CD4-positive, alpha-beta T cell treated with Interleukin-17A for 1 hour (primary cell): ENCODE data around the gene PTPRM.

Experiments used
- DNase-seq: peaks from one replicate; pipeline ENCODE4 v3.0.0-alpha.2; 2020

PTPRM gene

DNA sequence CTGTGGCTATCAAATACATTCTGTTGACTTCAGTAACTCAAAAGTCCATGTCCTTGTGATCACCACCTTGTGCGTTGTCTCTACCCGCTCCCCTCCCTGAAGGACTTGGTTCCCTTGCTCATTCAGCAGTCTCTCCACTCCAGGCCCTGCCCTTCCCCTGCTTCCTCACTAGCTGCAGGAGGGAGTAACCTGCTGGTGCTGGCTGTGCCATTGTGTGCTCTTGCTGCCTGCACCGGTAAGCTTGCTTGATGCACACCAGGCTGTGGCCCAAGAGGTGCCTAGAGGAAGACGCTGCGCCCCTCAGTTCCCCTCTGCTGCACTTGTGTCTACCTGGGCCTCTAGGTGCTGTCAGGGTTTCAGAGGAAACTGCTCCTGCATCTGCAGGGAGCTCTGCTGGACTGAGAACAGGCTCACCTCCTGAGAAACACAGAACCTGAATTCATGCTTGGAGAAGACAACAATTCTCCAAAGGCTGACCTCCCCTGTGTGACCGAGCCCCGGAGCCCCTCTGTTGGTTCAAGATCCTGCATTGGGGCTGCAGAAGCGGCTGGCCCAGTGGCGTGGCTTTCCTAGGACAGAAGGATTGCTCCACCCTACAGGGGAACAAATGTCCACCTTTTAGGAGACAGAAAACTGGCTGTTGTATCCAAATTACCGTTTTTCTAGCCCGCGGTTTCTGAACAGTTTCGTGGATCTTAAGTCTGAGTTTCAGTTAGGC, 33.6 kb downstream of the PTPRM start:
- DNase-seq = no peak

DNA sequence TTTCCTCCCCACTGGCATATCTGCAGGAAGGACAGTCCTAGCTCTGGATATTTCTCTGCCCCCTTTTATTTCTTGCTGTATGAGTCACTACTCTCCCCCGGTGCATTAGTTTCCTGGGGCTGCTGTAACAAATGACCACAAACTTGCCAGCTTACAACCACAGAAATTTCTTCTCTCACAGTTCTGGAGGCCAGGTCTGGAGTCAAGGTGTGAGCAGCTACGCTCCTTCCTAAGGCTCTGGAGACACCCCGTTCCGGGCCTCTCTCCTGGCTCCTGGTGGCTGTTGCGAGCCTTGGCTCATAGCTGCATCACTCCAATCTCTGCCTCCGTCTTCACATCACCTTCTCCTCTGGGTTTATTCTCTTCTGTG, 34.1 kb downstream of the PTPRM start:
- DNase-seq = no peak

DNA sequence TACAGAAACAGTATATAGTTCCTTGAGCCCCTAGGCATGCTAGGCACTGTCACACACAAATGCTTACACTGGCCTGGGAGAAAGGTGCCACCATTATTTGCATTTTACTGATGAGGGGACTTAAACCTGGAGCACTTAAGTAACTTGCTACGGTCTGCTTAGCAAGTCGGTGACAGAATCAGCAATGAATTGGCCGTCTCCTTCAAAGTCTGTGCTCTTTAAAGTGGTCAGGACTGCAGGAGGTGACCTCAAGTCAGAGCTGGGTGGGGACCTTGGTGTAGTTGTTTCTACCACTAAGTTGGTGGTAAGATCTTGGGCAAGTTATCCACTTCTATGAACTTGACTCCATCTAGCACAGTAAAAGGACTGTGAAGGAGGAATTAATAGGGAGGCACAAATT, 34.8 kb downstream of the PTPRM start:
- DNase-seq = no peak

GRCh38 chr18:7603259-7604000, 36.3 kb downstream of the PTPRM start:
- no peak for DNase-seq

- no peak for DNase-seq
Measured at GRCh38 chr18:7604361-7604760, 37.2 kb downstream of the PTPRM start.

GRCh38 chr18:7605705-7606104, 38.6 kb downstream of the PTPRM start:
- DNase-seq = no peak

DNA sequence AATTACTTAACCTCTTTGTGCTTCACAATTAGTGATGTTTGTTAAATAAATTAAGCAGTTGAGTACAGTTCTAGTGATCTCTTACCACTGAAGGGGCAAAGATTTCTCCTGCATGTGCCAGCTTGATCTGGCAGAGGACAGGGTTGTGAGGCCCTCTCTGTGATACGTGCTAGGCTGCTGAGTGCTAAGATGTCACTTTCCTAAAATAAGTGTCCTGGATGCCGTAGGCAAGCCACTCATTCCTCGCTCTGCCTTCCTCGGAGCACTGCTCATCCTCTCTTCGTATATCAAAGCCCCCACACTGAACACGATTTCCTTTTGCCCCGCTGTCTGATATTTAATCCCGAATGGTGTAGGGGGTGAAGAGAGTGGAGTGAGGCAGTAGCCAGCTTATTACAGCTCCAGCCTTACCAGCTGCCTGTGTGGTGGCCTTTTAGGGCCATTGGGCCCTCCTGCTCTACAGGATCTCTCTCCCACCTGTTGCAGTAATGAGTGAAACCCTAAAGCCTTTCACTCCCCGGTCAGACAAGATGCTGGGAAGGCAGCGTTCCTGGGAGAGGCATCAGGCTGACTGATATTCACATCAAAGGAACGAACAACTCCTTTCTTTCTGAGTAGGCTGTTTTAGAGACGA, 40.5 kb downstream of the PTPRM start:
- no peak for DNase-seq

DNA sequence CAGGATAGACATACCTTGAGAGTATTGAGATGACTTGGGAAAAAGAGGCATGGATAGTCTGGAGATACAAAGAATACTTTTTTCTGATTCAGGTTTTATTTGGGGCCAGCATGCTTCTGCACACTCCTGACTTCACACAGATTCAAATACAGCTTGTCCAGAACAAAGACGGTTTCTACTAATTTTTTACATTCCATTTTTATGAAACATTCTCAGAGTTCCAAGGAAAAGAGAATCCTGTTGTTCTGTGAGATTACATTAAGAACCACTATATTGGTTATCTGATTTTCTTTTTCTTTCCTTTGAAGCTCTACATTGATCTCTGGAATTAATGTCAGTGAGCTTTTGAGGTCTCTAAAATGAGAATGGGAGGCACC, 41.0 kb downstream of the PTPRM start:
- DNase-seq = no peak

DNA sequence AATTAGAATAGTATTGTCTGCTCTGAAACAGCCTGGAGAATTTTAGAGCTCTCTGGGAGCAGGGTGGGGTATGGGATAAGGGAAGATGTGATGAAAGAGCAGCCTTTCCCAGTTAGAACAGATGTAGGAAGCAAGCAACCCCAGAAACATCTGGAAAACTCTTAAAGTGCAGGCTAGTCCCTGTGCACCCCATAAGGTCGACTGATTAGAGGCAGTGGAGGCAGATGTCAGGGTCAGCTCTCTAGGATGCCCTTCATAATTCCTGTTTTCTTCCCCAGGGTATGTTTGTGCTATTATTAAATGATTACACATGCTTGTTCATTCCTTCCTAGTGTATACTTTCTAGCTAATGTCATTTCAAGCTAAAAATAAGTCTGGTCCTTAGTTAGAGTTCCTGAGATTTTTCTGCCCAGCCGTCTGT, 41.7 kb downstream of the PTPRM start:
- DNase-seq = no peak

GRCh38 chr18:7609617-7610016, 42.5 kb downstream of the PTPRM start:
- no peak for DNase-seq

- no peak for DNase-seq
Measured at GRCh38 chr18:7614042-7614441, 46.9 kb downstream of the PTPRM start.

DNA sequence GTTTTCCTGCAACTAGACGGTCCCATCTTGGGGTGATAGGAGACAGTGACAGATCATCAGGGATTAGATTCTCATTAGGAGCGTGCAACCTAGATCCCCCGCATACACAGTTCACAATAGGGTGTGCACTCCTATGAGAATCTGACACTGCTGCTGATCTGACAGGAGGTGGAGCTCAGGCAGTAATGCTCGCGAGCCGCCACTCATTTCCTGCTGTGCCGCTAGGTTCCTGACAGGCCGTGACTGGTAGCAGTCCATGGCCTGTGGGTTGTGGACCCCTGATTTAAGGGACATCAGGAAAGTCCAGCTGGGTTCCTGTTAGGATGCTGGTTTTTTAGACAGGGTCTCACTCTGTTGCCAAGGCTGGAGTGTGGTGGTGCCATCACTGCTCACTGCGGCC, 48.7 kb downstream of the PTPRM start:
- no peak for DNase-seq

DNA sequence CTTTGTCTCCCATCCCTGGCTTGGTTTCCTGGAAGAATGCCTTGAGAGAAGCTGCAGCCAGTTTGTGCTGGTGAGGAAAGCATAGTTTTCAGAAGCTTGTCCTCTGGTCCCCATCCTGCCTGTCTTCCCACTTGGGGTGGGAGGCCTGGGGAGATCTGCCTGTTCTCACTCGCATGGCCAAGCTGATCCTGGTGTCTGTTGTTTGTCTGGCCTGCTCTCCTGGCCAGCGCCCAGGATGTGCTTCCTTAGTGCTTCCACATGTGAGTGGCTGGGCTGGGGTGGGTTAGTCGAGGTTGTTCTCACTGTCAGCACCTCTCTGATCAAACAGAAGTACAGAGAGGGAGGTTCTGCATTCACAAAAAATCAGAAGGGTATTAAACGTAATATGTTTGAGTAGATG, 49.5 kb downstream of the PTPRM start:
- DNase-seq = no peak

- DNase-seq = no peak
Measured at GRCh38 chr18:7617738-7618422, 50.8 kb downstream of the PTPRM start.

GRCh38 chr18:7618891-7619442, 51.9 kb downstream of the PTPRM start:
- DNase-seq = no peak

GRCh38 chr18:7619676-7620075, 52.6 kb downstream of the PTPRM start:
- no peak for DNase-seq

GRCh38 chr18:7622721-7623120, 55.6 kb downstream of the PTPRM start:
- no peak for DNase-seq

GRCh38 chr18:7623681-7624080, 56.6 kb downstream of the PTPRM start:
- no peak for DNase-seq

DNA sequence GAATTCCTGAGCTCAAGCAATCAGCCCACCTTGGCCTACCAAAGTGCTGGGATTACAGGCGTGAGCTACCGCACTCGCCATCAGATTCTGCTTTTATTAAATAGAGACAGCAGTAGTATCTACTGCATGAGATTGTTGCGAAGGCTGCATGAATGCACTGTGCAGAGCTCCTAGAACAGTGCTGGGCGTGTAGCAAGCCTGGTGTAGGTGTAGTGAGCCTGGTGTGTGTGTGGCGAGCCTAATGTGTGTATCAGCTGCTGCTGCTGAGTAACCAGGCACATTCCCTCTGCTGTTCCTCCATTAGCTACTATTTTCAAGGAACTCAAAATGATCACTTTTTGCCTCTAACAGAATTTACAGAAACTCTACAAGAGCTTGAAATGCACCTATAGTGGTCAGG, 57.6 kb downstream of the PTPRM start:
- DNase-seq = no peak

GRCh38 chr18:7626175-7626921, 59.2 kb downstream of the PTPRM start:
- DNase-seq = no peak

- no peak for DNase-seq
Measured at GRCh38 chr18:7626922-7627440, 59.9 kb downstream of the PTPRM start.

DNA sequence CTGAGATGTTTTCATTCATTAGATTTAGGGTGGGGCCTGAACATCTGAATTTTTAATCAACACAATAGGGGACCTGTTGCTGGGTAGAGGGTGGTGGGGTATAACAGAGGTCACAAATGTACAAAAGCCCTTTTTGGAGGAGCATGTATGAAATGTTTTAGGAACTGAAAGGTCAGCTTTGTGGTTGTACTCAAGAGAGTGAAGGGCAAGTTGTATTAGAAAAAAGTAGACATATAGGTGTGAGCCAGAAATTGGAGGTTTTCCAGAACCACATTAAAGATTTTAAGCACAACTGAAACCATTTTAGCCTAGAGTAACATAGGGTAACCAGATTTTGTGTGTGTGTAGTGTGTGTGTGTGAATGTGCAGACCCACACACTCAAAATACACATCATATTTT, 62.3 kb downstream of the PTPRM start:
- no peak for DNase-seq
